WTC11 (cell line): ENCODE data around the gene CLIC5.

Experiments
- USF2 ChIP-seq: sonication (generic); formaldehyde crosslinking; IDR thresholded peaks from 2 replicates; pipeline ENCODE4 v1.8.1; 2023; ENCODE audit warnings: mild to moderate bottlenecking, missing genetic modification reagents, moderate library complexity
- ZBTB21 ChIP-seq: sonication (generic); formaldehyde crosslinking; IDR thresholded peaks from 2 replicates; pipeline ENCODE4 v1.8.1; 2023; ENCODE audit warnings: mild to moderate bottlenecking, missing genetic modification reagents, borderline replicate concordance
- ZNF396 ChIP-seq: fragments of 250-450 bp; sonication (Bioruptor Pico); IDR thresholded peaks from 2 replicates; pipeline ENCODE4 v1.8.0; 2021; ENCODE audit warnings: mild to moderate bottlenecking, moderate library complexity, borderline replicate concordance
- TF ChIP-seq, protein P1 (sequence below): sonication (generic); formaldehyde crosslinking; IDR thresholded peaks from 2 replicates; pipeline ENCODE4 v1.8.1; 2023; ENCODE audit warnings: mild to moderate bottlenecking, missing genetic modification reagents, borderline replicate concordance
- TF ChIP-seq, protein P2 (sequence below): fragments of 200-600 bp; IDR thresholded peaks from 2 replicates; pipeline ENCODE4 v1.8.0; 2022; ENCODE audit warnings: antibody characterized with exemption
- TF ChIP-seq, protein P3 (sequence below): sonication (generic); formaldehyde crosslinking; IDR thresholded peaks from 2 replicates; pipeline ENCODE4 v1.8.1; 2023; ENCODE audit warnings: mild to moderate bottlenecking, missing genetic modification reagents

GRCh38 chr6:46014511-46015118 lies 1.0 kb downstream of the CLIC5 start:
- TF ChIP-seq, protein P1, sequence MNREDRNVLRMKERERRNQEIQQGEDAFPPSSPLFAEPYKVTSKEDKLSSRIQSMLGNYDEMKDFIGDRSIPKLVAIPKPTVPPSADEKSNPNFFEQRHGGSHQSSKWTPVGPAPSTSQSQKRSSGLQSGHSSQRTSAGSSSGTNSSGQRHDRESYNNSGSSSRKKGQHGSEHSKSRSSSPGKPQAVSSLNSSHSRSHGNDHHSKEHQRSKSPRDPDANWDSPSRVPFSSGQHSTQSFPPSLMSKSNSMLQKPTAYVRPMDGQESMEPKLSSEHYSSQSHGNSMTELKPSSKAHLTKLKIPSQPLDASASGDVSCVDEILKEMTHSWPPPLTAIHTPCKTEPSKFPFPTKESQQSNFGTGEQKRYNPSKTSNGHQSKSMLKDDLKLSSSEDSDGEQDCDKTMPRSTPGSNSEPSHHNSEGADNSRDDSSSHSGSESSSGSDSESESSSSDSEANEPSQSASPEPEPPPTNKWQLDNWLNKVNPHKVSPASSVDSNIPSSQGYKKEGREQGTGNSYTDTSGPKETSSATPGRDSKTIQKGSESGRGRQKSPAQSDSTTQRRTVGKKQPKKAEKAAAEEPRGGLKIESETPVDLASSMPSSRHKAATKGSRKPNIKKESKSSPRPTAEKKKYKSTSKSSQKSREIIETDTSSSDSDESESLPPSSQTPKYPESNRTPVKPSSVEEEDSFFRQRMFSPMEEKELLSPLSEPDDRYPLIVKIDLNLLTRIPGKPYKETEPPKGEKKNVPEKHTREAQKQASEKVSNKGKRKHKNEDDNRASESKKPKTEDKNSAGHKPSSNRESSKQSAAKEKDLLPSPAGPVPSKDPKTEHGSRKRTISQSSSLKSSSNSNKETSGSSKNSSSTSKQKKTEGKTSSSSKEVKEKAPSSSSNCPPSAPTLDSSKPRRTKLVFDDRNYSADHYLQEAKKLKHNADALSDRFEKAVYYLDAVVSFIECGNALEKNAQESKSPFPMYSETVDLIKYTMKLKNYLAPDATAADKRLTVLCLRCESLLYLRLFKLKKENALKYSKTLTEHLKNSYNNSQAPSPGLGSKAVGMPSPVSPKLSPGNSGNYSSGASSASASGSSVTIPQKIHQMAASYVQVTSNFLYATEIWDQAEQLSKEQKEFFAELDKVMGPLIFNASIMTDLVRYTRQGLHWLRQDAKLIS, result no peak
- TF ChIP-seq ZBTB21, result no peak
- TF ChIP-seq, protein P2, sequence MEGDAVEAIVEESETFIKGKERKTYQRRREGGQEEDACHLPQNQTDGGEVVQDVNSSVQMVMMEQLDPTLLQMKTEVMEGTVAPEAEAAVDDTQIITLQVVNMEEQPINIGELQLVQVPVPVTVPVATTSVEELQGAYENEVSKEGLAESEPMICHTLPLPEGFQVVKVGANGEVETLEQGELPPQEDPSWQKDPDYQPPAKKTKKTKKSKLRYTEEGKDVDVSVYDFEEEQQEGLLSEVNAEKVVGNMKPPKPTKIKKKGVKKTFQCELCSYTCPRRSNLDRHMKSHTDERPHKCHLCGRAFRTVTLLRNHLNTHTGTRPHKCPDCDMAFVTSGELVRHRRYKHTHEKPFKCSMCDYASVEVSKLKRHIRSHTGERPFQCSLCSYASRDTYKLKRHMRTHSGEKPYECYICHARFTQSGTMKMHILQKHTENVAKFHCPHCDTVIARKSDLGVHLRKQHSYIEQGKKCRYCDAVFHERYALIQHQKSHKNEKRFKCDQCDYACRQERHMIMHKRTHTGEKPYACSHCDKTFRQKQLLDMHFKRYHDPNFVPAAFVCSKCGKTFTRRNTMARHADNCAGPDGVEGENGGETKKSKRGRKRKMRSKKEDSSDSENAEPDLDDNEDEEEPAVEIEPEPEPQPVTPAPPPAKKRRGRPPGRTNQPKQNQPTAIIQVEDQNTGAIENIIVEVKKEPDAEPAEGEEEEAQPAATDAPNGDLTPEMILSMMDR, result no peak
- TF ChIP-seq, protein P3, sequence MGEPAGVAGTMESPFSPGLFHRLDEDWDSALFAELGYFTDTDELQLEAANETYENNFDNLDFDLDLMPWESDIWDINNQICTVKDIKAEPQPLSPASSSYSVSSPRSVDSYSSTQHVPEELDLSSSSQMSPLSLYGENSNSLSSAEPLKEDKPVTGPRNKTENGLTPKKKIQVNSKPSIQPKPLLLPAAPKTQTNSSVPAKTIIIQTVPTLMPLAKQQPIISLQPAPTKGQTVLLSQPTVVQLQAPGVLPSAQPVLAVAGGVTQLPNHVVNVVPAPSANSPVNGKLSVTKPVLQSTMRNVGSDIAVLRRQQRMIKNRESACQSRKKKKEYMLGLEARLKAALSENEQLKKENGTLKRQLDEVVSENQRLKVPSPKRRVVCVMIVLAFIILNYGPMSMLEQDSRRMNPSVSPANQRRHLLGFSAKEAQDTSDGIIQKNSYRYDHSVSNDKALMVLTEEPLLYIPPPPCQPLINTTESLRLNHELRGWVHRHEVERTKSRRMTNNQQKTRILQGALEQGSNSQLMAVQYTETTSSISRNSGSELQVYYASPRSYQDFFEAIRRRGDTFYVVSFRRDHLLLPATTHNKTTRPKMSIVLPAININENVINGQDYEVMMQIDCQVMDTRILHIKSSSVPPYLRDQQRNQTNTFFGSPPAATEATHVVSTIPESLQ, result no peak
- TF ChIP-seq ZNF396 (CRISPR knock-in tag), result no peak
- no peak for TF ChIP-seq USF2 (CRISPR knock-in tag)
